Measurements from ENCODE around the gene DCLK2.

DCLK2 gene

GRCh38 chr4:150253965-150254630 is 175.9 kb downstream of the DCLK2 start:
- DNase-seq (ENCODE audit: low read depth, low spot score): no peak
- H3K27ac ChIP-seq: no peak overlapping the region

GRCh38 chr4:150255610-150256224 is 177.5 kb downstream of the DCLK2 start:
- no peak for DNase-seq (ENCODE audit: low read depth, low spot score)
- H3K27ac ChIP-seq: no peak overlapping the region

GRCh38 chr4:150256225-150256620 is 178.0 kb downstream of the DCLK2 start:
- no peak overlapping the region for H3K27ac ChIP-seq
- no peak for DNase-seq (ENCODE audit: low read depth, low spot score)

GRCh38 chr4:150256841-150257730 is 178.8 kb downstream of the DCLK2 start:
- peak overlapping the region; percentile 11 for H3K27ac ChIP-seq

GRCh38 chr4:150258569-150258968 is 180.3 kb downstream of the DCLK2 start:
- peak; percentile 18 for DNase-seq (ENCODE audit: low read depth, low spot score)

More at GRCh38 chr4:150256841-150257730, 178.8 kb downstream of the DCLK2 start:
- peak; percentile 67 for DNase-seq (ENCODE audit: low read depth, low spot score)

GRCh38 chr4:150259861-150260567 is 181.8 kb downstream of the DCLK2 start:
- DNase-seq (ENCODE audit: low read depth, low spot score): no peak
- no peak overlapping the region for H3K27ac ChIP-seq

More at GRCh38 chr4:150258569-150258968, 180.3 kb downstream of the DCLK2 start:
- peak overlapping the region; percentile 27 for H3K27ac ChIP-seq

GRCh38 chr4:150261571-150261970 is 183.3 kb downstream of the DCLK2 start:
- DNase-seq (ENCODE audit: low read depth, low spot score): no peak
- H3K27ac ChIP-seq: no peak overlapping the region

- no peak overlapping the region for H3K27ac ChIP-seq
- no peak for DNase-seq (ENCODE audit: low read depth, low spot score)
Observed at GRCh38 chr4:150262611-150263010, 184.4 kb downstream of the DCLK2 start.

- no peak overlapping the region for H3K27ac ChIP-seq
- DNase-seq (ENCODE audit: low read depth, low spot score): no peak
Observed at GRCh38 chr4:150264595-150265161, 186.4 kb downstream of the DCLK2 start.

GRCh38 chr4:150265806-150266205 is 187.6 kb downstream of the DCLK2 start:
- no peak for DNase-seq (ENCODE audit: low read depth, low spot score)
- H3K27ac ChIP-seq: no peak overlapping the region

GRCh38 chr4:150268444-150268843 is 190.2 kb downstream of the DCLK2 start:
- H3K27ac ChIP-seq: no peak overlapping the region
- no peak for DNase-seq (ENCODE audit: low read depth, low spot score)

GRCh38 chr4:150278206-150278605 is 200.0 kb downstream of the DCLK2 start:
- no peak for DNase-seq (ENCODE audit: low read depth, low spot score)
- H3K27ac ChIP-seq: no peak overlapping the region

GRCh38 chr4:150280081-150280895 is 202.0 kb downstream of the DCLK2 start:
- peak; percentile 63 for DNase-seq (ENCODE audit: low read depth, low spot score)
- no peak overlapping the region for H3K27ac ChIP-seq

- no peak overlapping the region for H3K27ac ChIP-seq
Observed at GRCh38 chr4:150280975-150281374, 202.7 kb downstream of the DCLK2 start.

GRCh38 chr4:150283689-150284088 is 205.4 kb downstream of the DCLK2 start:
- no peak overlapping the region for H3K27ac ChIP-seq
- DNase-seq (ENCODE audit: low read depth, low spot score): no peak

More at GRCh38 chr4:150280975-150281374, 202.7 kb downstream of the DCLK2 start:
- no peak for DNase-seq (ENCODE audit: low read depth, low spot score)

- no peak overlapping the region for H3K27ac ChIP-seq
- no peak for DNase-seq (ENCODE audit: low read depth, low spot score)
Observed at GRCh38 chr4:150286656-150287055, 208.4 kb downstream of the DCLK2 start.

- H3K27ac ChIP-seq: no peak overlapping the region
- DNase-seq (ENCODE audit: low read depth, low spot score): no peak
Observed at GRCh38 chr4:150289198-150289597, 211.0 kb downstream of the DCLK2 start.

- no peak overlapping the region for H3K27ac ChIP-seq
- DNase-seq (ENCODE audit: low read depth, low spot score): no peak
Observed at GRCh38 chr4:150289881-150290280, 211.6 kb downstream of the DCLK2 start.

- no peak overlapping the region for H3K27ac ChIP-seq
- no peak for DNase-seq (ENCODE audit: low read depth, low spot score)
Observed at GRCh38 chr4:150297861-150298474, 219.7 kb downstream of the DCLK2 start.
